ENCODE data around the gene VMAC. TPM values are rescaled to one million over a fixed set of nuclear protein-coding genes. Genes with fewer than 3 reads are reported as not detected.

Gene VMAC
- total and polyA plus RNA-seq, 2 donors (not counting 1 experiment from before 2014, with no cell fraction given) = 27.1 to 27.2 TPM

DNA sequence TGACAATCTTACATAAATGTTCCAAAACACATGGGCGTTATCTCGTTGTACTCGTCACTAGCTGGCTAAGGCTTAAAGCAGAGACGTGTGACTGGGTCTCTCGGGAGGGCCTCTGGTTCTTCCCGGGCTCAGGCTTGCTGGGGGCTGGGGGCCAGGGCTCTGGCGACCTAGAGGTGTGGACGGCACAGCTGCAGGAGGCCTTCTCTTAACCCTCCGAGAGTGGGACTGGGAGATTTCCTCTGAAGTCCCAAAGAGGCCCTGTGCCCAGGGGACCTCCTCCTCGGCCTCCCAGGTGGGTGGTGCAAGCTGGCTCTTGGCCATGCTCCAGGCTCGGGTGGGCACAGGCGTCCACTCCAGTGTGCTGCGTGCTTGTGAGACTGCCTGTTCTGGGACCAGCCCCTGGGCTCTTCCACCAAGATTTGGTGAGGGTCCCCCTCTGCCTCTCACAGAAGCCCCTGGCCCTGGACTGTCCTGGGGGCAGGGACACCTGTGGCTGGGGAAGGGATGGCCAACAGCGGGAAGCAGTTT lies 11.6 kb downstream of the VMAC start:
- no peak overlapping the region for H2AFZ ChIP-seq (ENCODE audit: insufficient read depth, low read depth, low read length, poor library complexity, severe bottlenecking)
- ATAC-seq (ENCODE audit: low read depth) = no peak
- no peak overlapping the region for H3K4me2 ChIP-seq (replicated peaks; ENCODE audit: low read depth, low read length, poor library complexity, severe bottlenecking)
- WGBS (ENCODE audit: insufficient coverage) = 92% methylated on average over 14 of the region's 14 CpGs
- CTCF ChIA-PET = no interaction called here
- H3K9ac ChIP-seq (ENCODE audit: low read length) = no peak overlapping the region
- no peaks in the 10 kb centered on the region for H3K79me2 ChIP-seq (ENCODE audit: control insufficient read depth, insufficient read depth, low read length)
- peaks cover 0 to 3% (median 0%) of the 10 kb centered on the region in 3 donors for H3K9me3 ChIP-seq (ENCODE audit: control extremely low read depth in 1 of 3, control insufficient read depth in 2 of 3, insufficient read depth in 1 of 3, low read length in 2 of 3)
- peaks cover 0 to 48% of the 10 kb centered on the region in 2 experiments for H3K36me3 ChIP-seq (replicated peaks in 1 of 2; ENCODE audit: control extremely low read depth in 1 of 2, control insufficient read depth in 1 of 2, extremely low read depth in 1 of 2, insufficient read depth in 2 of 2, low read length in 1 of 2)
- peaks cover 6% of the 10 kb centered on the region for H4K20me1 ChIP-seq (ENCODE audit: control insufficient read depth, insufficient read depth, low read length, poor library complexity, severe bottlenecking)
- POLR2A ChIA-PET = no interaction called here
- no peak overlapping the region for H3K27ac Mint-ChIP-seq
- H3K27ac ChIP-seq (ENCODE audit: low read length in 2 of 2) = no peak overlapping the region
- no peak overlapping the region for H3K4me3 Mint-ChIP-seq
- no peaks in the 10 kb centered on the region for H3K27me3 ChIP-seq (replicated peaks in 1 of 4; ENCODE audit: control extremely low read depth in 1 of 4, control insufficient read depth in 3 of 4, insufficient read depth in 4 of 4, low read length in 3 of 4)
- H3K27me3 Mint-ChIP-seq = no peaks in the 10 kb centered on the region
- DNase-seq = no peak
- H3K9me3 Mint-ChIP-seq (ENCODE audit: insufficient read depth) = no peaks in the 10 kb centered on the region
- H3K4me1 ChIP-seq (ENCODE audit: control insufficient read depth in 2 of 2, insufficient read depth in 2 of 2, low read length in 2 of 2) = no peaks in the 10 kb centered on the region
- no peak for TF ChIP-seq EZH2 (IDR thresholded peaks at IDR 0.05; ENCODE audit: borderline replicate concordance, insufficient read depth, low read depth, low read length, poor library complexity, severe bottlenecking)
- TF ChIP-seq, protein P1, sequence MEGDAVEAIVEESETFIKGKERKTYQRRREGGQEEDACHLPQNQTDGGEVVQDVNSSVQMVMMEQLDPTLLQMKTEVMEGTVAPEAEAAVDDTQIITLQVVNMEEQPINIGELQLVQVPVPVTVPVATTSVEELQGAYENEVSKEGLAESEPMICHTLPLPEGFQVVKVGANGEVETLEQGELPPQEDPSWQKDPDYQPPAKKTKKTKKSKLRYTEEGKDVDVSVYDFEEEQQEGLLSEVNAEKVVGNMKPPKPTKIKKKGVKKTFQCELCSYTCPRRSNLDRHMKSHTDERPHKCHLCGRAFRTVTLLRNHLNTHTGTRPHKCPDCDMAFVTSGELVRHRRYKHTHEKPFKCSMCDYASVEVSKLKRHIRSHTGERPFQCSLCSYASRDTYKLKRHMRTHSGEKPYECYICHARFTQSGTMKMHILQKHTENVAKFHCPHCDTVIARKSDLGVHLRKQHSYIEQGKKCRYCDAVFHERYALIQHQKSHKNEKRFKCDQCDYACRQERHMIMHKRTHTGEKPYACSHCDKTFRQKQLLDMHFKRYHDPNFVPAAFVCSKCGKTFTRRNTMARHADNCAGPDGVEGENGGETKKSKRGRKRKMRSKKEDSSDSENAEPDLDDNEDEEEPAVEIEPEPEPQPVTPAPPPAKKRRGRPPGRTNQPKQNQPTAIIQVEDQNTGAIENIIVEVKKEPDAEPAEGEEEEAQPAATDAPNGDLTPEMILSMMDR (IDR thresholded peaks at IDR 0.05) = no peak
- H3K4me3 ChIP-seq (ENCODE audit: control extremely low read depth in 1 of 5, extremely low read depth in 1 of 5, insufficient read depth in 1 of 5, low read depth in 2 of 5, low read length in 4 of 5) = no peak overlapping the region
- H3K4me1 Mint-ChIP-seq = no peaks in the 10 kb centered on the region
- intact Hi-C loops (cut with micrococcal nuclease) = no loop called here

DNA sequence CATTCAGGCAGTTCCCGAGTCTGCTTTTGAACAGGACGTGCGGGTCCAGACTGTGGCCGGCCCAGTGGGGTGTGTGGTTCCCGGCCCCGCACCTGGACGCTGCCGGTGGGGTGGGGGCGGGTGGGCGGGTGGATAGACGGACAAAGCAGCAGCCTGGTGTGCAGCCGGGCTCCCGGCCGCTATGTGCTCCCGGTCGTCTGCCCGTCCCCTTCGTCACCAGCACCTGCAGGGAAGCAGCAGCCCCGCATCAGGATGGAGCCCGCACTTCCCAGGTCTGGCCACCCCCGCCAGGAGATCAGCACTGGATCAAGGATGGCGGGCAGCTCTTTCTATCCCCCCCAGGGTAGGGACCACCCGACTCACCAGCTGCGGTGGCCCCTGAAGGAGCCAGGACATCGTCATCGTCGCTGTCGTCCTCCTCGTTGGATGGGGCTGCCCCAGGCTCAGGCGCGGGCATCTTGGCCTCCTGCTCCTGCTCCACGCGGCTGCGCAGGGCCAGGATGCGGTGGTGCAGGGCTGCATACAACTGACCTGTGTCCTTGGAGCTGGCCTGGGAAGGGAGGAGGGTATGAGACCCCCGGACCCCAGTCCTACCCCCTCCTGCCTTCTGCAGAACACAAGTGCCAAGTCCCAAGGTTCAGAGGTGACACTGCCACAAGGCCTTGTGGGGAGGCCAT lies 12.9 kb downstream of the VMAC start:
- H3K9me3 ChIP-seq (ENCODE audit: control extremely low read depth in 1 of 3, control insufficient read depth in 2 of 3, insufficient read depth in 1 of 3, low read length in 2 of 3) = peaks cover 0 to 3% (median 0%) of the 10 kb centered on the region in 3 donors
- no peak overlapping the region for H3K4me2 ChIP-seq (replicated peaks; ENCODE audit: low read depth, low read length, poor library complexity, severe bottlenecking)
- H3K4me3 Mint-ChIP-seq = no peak overlapping the region
- peaks cover 0 to 61% of the 10 kb centered on the region in 2 experiments for H3K36me3 ChIP-seq (replicated peaks in 1 of 2; ENCODE audit: control extremely low read depth in 1 of 2, control insufficient read depth in 1 of 2, extremely low read depth in 1 of 2, insufficient read depth in 2 of 2, low read length in 1 of 2)
- H3K79me2 ChIP-seq (ENCODE audit: control insufficient read depth, insufficient read depth, low read length) = no peaks in the 10 kb centered on the region
- CTCF ChIA-PET = no interaction called here
- no peak overlapping the region for H3K27ac ChIP-seq (ENCODE audit: low read length in 2 of 2)
- DNase-seq (no peak), ATAC-seq (ENCODE audit: low read depth) (no peak)
- no peaks in the 10 kb centered on the region for H3K27me3 ChIP-seq (replicated peaks in 1 of 4; ENCODE audit: control extremely low read depth in 1 of 4, control insufficient read depth in 3 of 4, insufficient read depth in 4 of 4, low read length in 3 of 4)
- peaks cover 6% of the 10 kb centered on the region for H4K20me1 ChIP-seq (ENCODE audit: control insufficient read depth, insufficient read depth, low read length, poor library complexity, severe bottlenecking)
- no peaks in the 10 kb centered on the region for H3K9me3 Mint-ChIP-seq (ENCODE audit: insufficient read depth)
- H3K27ac Mint-ChIP-seq = no peak overlapping the region
- H3K4me1 Mint-ChIP-seq = no peaks in the 10 kb centered on the region
- H3K9ac ChIP-seq (ENCODE audit: low read length) = no peak overlapping the region
- intact Hi-C loops (cut with micrococcal nuclease) = no loop called here
- no peak overlapping the region for H3K4me3 ChIP-seq (ENCODE audit: control extremely low read depth in 1 of 5, extremely low read depth in 1 of 5, insufficient read depth in 1 of 5, low read depth in 2 of 5, low read length in 4 of 5)
- WGBS (ENCODE audit: insufficient coverage) = 98% methylated on average over 36 of the region's 36 CpGs
- H3K27me3 Mint-ChIP-seq = no peaks in the 10 kb centered on the region
- no peak overlapping the region for H2AFZ ChIP-seq (ENCODE audit: insufficient read depth, low read depth, low read length, poor library complexity, severe bottlenecking)
- H3K4me1 ChIP-seq (ENCODE audit: control insufficient read depth in 2 of 2, insufficient read depth in 2 of 2, low read length in 2 of 2) = no peaks in the 10 kb centered on the region
- TF ChIP-seq, protein P1 (IDR thresholded peaks at IDR 0.05) = no peak
- TF ChIP-seq EZH2 (IDR thresholded peaks at IDR 0.05; ENCODE audit: borderline replicate concordance, insufficient read depth, low read depth, low read length, poor library complexity, severe bottlenecking) = no peak
- POLR2A ChIA-PET = no interaction called here

All from B cell (primary cell).